ENCODE results near the gene ZNF407.
"Not testable (repeated sequence)": the region's sequence is repeated elsewhere in the genome, so short reads cannot be mapped to it uniquely, and the experiment has no call there.

Gene ZNF407

DNA sequence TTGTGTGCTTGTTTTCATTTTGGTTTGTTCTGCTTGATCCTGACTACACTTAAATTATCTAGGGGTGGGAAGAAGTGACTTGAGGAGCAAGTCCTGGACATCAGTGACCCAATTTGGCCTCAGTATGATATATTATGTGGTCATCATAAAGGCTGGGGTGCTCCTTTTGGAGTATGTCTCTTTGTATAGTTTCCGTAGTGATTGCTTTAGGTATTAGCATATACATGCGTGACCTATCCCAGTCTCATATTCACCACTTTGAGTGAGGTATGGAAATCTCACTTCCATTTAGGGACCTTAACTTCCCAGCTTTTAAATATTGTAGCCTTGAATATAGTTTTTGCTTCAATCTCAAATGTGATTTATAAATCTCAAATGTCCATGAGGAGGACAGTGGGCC lies 370.3 kb downstream of the ZNF407 start:
- Histone ChIP-seq H3K27me3 (ENCODE audit: insufficient read depth, low read depth) (no peaks in the 10 kb centered on the region), H2AFZ (ENCODE audit: low read depth) (no peak overlapping the region)
- TF ChIP-seq, protein P1, sequence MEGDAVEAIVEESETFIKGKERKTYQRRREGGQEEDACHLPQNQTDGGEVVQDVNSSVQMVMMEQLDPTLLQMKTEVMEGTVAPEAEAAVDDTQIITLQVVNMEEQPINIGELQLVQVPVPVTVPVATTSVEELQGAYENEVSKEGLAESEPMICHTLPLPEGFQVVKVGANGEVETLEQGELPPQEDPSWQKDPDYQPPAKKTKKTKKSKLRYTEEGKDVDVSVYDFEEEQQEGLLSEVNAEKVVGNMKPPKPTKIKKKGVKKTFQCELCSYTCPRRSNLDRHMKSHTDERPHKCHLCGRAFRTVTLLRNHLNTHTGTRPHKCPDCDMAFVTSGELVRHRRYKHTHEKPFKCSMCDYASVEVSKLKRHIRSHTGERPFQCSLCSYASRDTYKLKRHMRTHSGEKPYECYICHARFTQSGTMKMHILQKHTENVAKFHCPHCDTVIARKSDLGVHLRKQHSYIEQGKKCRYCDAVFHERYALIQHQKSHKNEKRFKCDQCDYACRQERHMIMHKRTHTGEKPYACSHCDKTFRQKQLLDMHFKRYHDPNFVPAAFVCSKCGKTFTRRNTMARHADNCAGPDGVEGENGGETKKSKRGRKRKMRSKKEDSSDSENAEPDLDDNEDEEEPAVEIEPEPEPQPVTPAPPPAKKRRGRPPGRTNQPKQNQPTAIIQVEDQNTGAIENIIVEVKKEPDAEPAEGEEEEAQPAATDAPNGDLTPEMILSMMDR (conservative IDR thresholded peaks at IDR 0.05; ENCODE audit: low read depth, low read length): no peak

GRCh38 chr18:74971358-74971757 lies 373.7 kb downstream of the ZNF407 start:
- not testable (repeated sequence) for H2AFZ ChIP-seq (ENCODE audit: low read depth)

More for the DNA sequence above, 370.3 kb downstream of the ZNF407 start:
- peaks cover 10% of the 10 kb centered on the region for H3K4me1 ChIP-seq (ENCODE audit: low read depth, poor library complexity, severe bottlenecking)
- H3K79me2 ChIP-seq (ENCODE audit: insufficient read depth, low read depth): no peaks in the 10 kb centered on the region
- no peaks in the 10 kb centered on the region for H3K36me3 ChIP-seq (ENCODE audit: insufficient read depth)
- no peak overlapping the region for H3K4me3 ChIP-seq (IDR thresholded peaks at IDR 0.05; ENCODE audit: insufficient read depth, low read depth, low read length)
- H3K9ac ChIP-seq: no peak overlapping the region
- no peaks in the 10 kb centered on the region for H4K20me1 ChIP-seq (ENCODE audit: insufficient read depth)
- H3K27ac ChIP-seq: no peak overlapping the region
- H3K4me2 ChIP-seq: no peak overlapping the region

DNA sequence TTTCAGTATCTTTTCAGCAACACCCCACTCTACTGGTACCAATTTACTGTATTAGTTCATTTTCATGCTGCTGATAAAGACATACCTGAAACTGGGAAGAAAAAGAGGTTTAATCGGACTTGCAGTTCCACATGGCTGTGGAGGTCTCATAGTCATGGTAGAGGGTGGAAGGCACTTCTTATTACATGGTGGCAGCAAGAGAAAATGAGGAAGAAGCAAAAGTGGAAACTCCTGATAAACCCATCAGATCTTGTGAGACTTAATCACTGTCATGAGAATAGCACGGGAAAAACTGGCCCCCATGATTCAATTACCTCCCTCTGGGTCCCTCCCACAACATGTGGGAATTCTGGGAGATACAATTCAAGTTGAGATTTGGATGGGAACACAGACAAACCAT lies 374.1 kb downstream of the ZNF407 start:
- not testable (repeated sequence) for H3K4me1 ChIP-seq (ENCODE audit: low read depth, poor library complexity, severe bottlenecking); H3K4me3 ChIP-seq (IDR thresholded peaks at IDR 0.05; ENCODE audit: insufficient read depth, low read depth, low read length); H3K36me3 ChIP-seq (ENCODE audit: insufficient read depth); H3K27ac ChIP-seq; H3K9ac ChIP-seq; H3K79me2 ChIP-seq (ENCODE audit: insufficient read depth, low read depth); H3K4me2 ChIP-seq; H4K20me1 ChIP-seq (ENCODE audit: insufficient read depth); H3K27me3 ChIP-seq (ENCODE audit: insufficient read depth, low read depth); H2AFZ ChIP-seq (ENCODE audit: low read depth)

More at GRCh38 chr18:74971358-74971757, 373.7 kb downstream of the ZNF407 start:
- H3K79me2 ChIP-seq (ENCODE audit: insufficient read depth, low read depth); H3K27ac ChIP-seq; H3K9ac ChIP-seq; H3K36me3 ChIP-seq (ENCODE audit: insufficient read depth); H3K4me1 ChIP-seq (ENCODE audit: low read depth, poor library complexity, severe bottlenecking); H3K4me3 ChIP-seq (IDR thresholded peaks at IDR 0.05; ENCODE audit: insufficient read depth, low read depth, low read length); H3K27me3 ChIP-seq (ENCODE audit: insufficient read depth, low read depth); H4K20me1 ChIP-seq (ENCODE audit: insufficient read depth); H3K4me2 ChIP-seq: not testable (repeated sequence)

GRCh38 chr18:74972354-74972753 lies 374.7 kb downstream of the ZNF407 start:
- Histone ChIP-seq H3K4me1 (ENCODE audit: low read depth, poor library complexity, severe bottlenecking) (no peaks in the 10 kb centered on the region), H3K9ac (no peak overlapping the region), H3K27ac (no peak overlapping the region), H3K4me3 (IDR thresholded peaks at IDR 0.05; ENCODE audit: insufficient read depth, low read depth, low read length) (no peak overlapping the region), H3K36me3 (ENCODE audit: insufficient read depth) (no peaks in the 10 kb centered on the region), H3K27me3 (ENCODE audit: insufficient read depth, low read depth) (no peaks in the 10 kb centered on the region), H2AFZ (ENCODE audit: low read depth) (no peak overlapping the region), H3K4me2 (no peak overlapping the region), H4K20me1 (ENCODE audit: insufficient read depth) (no peaks in the 10 kb centered on the region), H3K79me2 (ENCODE audit: insufficient read depth, low read depth) (no peaks in the 10 kb centered on the region)
- TF ChIP-seq, protein P1 (conservative IDR thresholded peaks at IDR 0.05; ENCODE audit: low read depth, low read length): no peak

GRCh38 chr18:74975001-74975400 lies 377.3 kb downstream of the ZNF407 start:
- Histone ChIP-seq H3K4me2 (no peak overlapping the region), H3K27ac (no peak overlapping the region), H3K27me3 (ENCODE audit: insufficient read depth, low read depth) (no peaks in the 10 kb centered on the region), H4K20me1 (ENCODE audit: insufficient read depth) (no peaks in the 10 kb centered on the region), H3K4me1 (ENCODE audit: low read depth, poor library complexity, severe bottlenecking) (no peaks in the 10 kb centered on the region), H3K36me3 (ENCODE audit: insufficient read depth) (no peaks in the 10 kb centered on the region), H2AFZ (ENCODE audit: low read depth) (no peak overlapping the region), H3K9ac (no peak overlapping the region), H3K79me2 (ENCODE audit: insufficient read depth, low read depth) (no peaks in the 10 kb centered on the region), H3K4me3 (IDR thresholded peaks at IDR 0.05; ENCODE audit: insufficient read depth, low read depth, low read length) (no peak overlapping the region)
- TF ChIP-seq, protein P1 (conservative IDR thresholded peaks at IDR 0.05; ENCODE audit: low read depth, low read length): no peak

Data from KMS-11 (cell line).